Stimulated activated naive CD8-positive, alpha-beta T cell treated with anti-CD3 and anti-CD28 coated beads, Interleukin-15, amount 100 ng/mL, for 72 hours (primary cell): ENCODE results near the gene UPK1B.

Source experiments
- ATAC-seq: fragments of 150-1000 bp; cut with Tn5 transposase; 2 replicates; pipeline ENCODE4 v1.10.0; 2021; ENCODE audit warnings: mild to moderate bottlenecking, moderate library complexity
- DNase-seq, 2 donors: peaks; one replicate each; pipeline ENCODE4 v3.0.0; 2021 to 2022
- H3K27ac Mint-ChIP-seq, 2 donors: one replicate each; pipeline ENCODE4 v1.8.0; 2022; ENCODE audit warnings: mild to moderate bottlenecking in 2 of 2, mixed read lengths in 2 of 2, moderate library complexity in 2 of 2
- H3K27me3 Mint-ChIP-seq: one replicate; pipeline ENCODE4 v1.8.0; 2022; ENCODE audit warnings: mixed read lengths
- H3K4me1 Mint-ChIP-seq: one replicate; pipeline ENCODE4 v1.8.0; 2022; ENCODE audit warnings: mild to moderate bottlenecking, mixed read lengths
- H3K4me3 Mint-ChIP-seq, 2 donors: one replicate each; pipeline ENCODE4 v1.8.0; 2022; ENCODE audit warnings: mild to moderate bottlenecking in 2 of 2, mixed read lengths in 2 of 2, moderate library complexity in 1 of 2
- H3K9me3 Mint-ChIP-seq, 2 donors: one replicate each; pipeline ENCODE4 v1.8.0; 2022; ENCODE audit warnings: mixed read lengths in 2 of 2

Gene UPK1B

GRCh38 chr3:119195911-119196310, 22.5 kb downstream of the UPK1B start:
- H3K4me1 Mint-ChIP-seq = no peaks in the 10 kb centered on the region
- DNase-seq = no peak
- H3K27me3 Mint-ChIP-seq = no peaks in the 10 kb centered on the region
- no peak overlapping the region for H3K4me3 Mint-ChIP-seq
- ATAC-seq = no peak
- H3K9me3 Mint-ChIP-seq = no peaks in the 10 kb centered on the region
- H3K27ac Mint-ChIP-seq = no peak overlapping the region

GRCh38 chr3:119205209-119205608, 31.8 kb downstream of the UPK1B start:
- peaks cover 43% of the 10 kb centered on the region for H3K4me1 Mint-ChIP-seq
- H3K27ac Mint-ChIP-seq = peak overlapping the region in 1 of 2 donors; percentile 24
- ATAC-seq (no peak), DNase-seq (no peak)
- no peak overlapping the region for H3K4me3 Mint-ChIP-seq
- no peaks in the 10 kb centered on the region for H3K9me3 Mint-ChIP-seq
- H3K27me3 Mint-ChIP-seq = no peaks in the 10 kb centered on the region

GRCh38 chr3:119205685-119206084, 32.3 kb downstream of the UPK1B start:
- Mint-ChIP-seq H3K27me3 (no peaks in the 10 kb centered on the region), H3K9me3 (no peaks in the 10 kb centered on the region), H3K4me1 (peaks cover 43% of the 10 kb centered on the region), H3K4me3 (no peak overlapping the region), H3K27ac (no peak overlapping the region)
- no peak for DNase-seq
- ATAC-seq = no peak

GRCh38 chr3:119206611-119207511, 33.5 kb downstream of the UPK1B start:
- peak overlapping the region; percentile 50 to 55 for H3K27ac Mint-ChIP-seq

GRCh38 chr3:119207512-119207875, 34.1 kb downstream of the UPK1B start:
- no peak overlapping the region for H3K4me3 Mint-ChIP-seq
- ATAC-seq = peak; percentile 9
- no peak overlapping the region for H3K27ac Mint-ChIP-seq
- no peaks in the 10 kb centered on the region for H3K9me3 Mint-ChIP-seq
- H3K4me1 Mint-ChIP-seq = peaks cover 43% of the 10 kb centered on the region
- no peak for DNase-seq
- no peaks in the 10 kb centered on the region for H3K27me3 Mint-ChIP-seq

More at GRCh38 chr3:119206611-119207511, 33.5 kb downstream of the UPK1B start:
- Mint-ChIP-seq H3K4me3 (no peak overlapping the region), H3K27me3 (no peaks in the 10 kb centered on the region), H3K9me3 (no peaks in the 10 kb centered on the region), H3K4me1 (peaks cover 43% of the 10 kb centered on the region)
- DNase-seq = no peak
- ATAC-seq = peak; percentile 43

- DNase-seq (no peak), ATAC-seq (no peak)
- no peaks in the 10 kb centered on the region for H3K27me3 Mint-ChIP-seq
- no peaks in the 10 kb centered on the region for H3K9me3 Mint-ChIP-seq
- no peak overlapping the region for H3K4me3 Mint-ChIP-seq
- peaks cover 29% of the 10 kb centered on the region for H3K4me1 Mint-ChIP-seq
- H3K27ac Mint-ChIP-seq = no peak overlapping the region
These were observed 37.8 kb downstream of the UPK1B start for GRCh38 chr3:119211193-119211592.

- Mint-ChIP-seq H3K4me1 (peaks cover 23% of the 10 kb centered on the region), H3K27me3 (no peaks in the 10 kb centered on the region), H3K9me3 (no peaks in the 10 kb centered on the region), H3K27ac (no peak overlapping the region), H3K4me3 (no peak overlapping the region)
- ATAC-seq (no peak), DNase-seq (no peak)
These were observed 38.4 kb downstream of the UPK1B start for GRCh38 chr3:119211803-119212202.

- Mint-ChIP-seq H3K27me3 (no peaks in the 10 kb centered on the region), H3K4me1 (peaks cover 16% of the 10 kb centered on the region), H3K4me3 (peak overlapping the region; percentile 46 to 61), H3K27ac (peak overlapping the region; percentile 79 to 97), H3K9me3 (no peaks in the 10 kb centered on the region)
- DNase-seq = peak in 1 of 2 donors; percentile 32
- peak; percentile 91 for ATAC-seq
These were observed 45.7 kb downstream of the UPK1B start for GRCh38 chr3:119219069-119219468.

- no peaks in the 10 kb centered on the region for H3K27me3 Mint-ChIP-seq
- ATAC-seq (no peak), DNase-seq (no peak)
- peak overlapping the region in 1 of 2 donors; percentile 19 for H3K27ac Mint-ChIP-seq
- peaks cover 16% of the 10 kb centered on the region for H3K4me1 Mint-ChIP-seq
- no peaks in the 10 kb centered on the region for H3K9me3 Mint-ChIP-seq
- H3K4me3 Mint-ChIP-seq = no peak overlapping the region
These were observed 46.8 kb downstream of the UPK1B start for GRCh38 chr3:119220198-119220597.

GRCh38 chr3:119220970-119221667, 47.7 kb downstream of the UPK1B start:
- H3K9me3 Mint-ChIP-seq = no peaks in the 10 kb centered on the region
- H3K4me1 Mint-ChIP-seq = peaks cover 18% of the 10 kb centered on the region
- H3K27ac Mint-ChIP-seq = peak overlapping the region in 1 of 2 donors; percentile 89
- no peak overlapping the region for H3K4me3 Mint-ChIP-seq
- DNase-seq (no peak), ATAC-seq (no peak)
- H3K27me3 Mint-ChIP-seq = no peaks in the 10 kb centered on the region

GRCh38 chr3:119221779-119222320, 48.5 kb downstream of the UPK1B start:
- peaks cover 25% of the 10 kb centered on the region for H3K4me1 Mint-ChIP-seq

GRCh38 chr3:119222391-119222790, 49.0 kb downstream of the UPK1B start:
- H3K27ac Mint-ChIP-seq = no peak overlapping the region
- ATAC-seq (no peak), DNase-seq (no peak)
- no peak overlapping the region for H3K4me3 Mint-ChIP-seq
- no peaks in the 10 kb centered on the region for H3K9me3 Mint-ChIP-seq
- H3K27me3 Mint-ChIP-seq = no peaks in the 10 kb centered on the region
- H3K4me1 Mint-ChIP-seq = peaks cover 25% of the 10 kb centered on the region

More at GRCh38 chr3:119221779-119222320, 48.5 kb downstream of the UPK1B start:
- DNase-seq (no peak), ATAC-seq (no peak)
- Mint-ChIP-seq H3K27me3 (no peaks in the 10 kb centered on the region), H3K27ac (no peak overlapping the region), H3K9me3 (no peaks in the 10 kb centered on the region), H3K4me3 (no peak overlapping the region)

GRCh38 chr3:119223511-119223910, 50.1 kb downstream of the UPK1B start:
- H3K9me3 Mint-ChIP-seq = no peaks in the 10 kb centered on the region
- no peak for ATAC-seq
- no peak overlapping the region for H3K27ac Mint-ChIP-seq
- no peaks in the 10 kb centered on the region for H3K27me3 Mint-ChIP-seq
- no peak for DNase-seq
- H3K4me3 Mint-ChIP-seq = no peak overlapping the region
- peaks cover 24% of the 10 kb centered on the region for H3K4me1 Mint-ChIP-seq

GRCh38 chr3:119225121-119225520, 51.7 kb downstream of the UPK1B start:
- no peak overlapping the region for H3K4me3 Mint-ChIP-seq
- ATAC-seq (no peak), DNase-seq (no peak)
- no peaks in the 10 kb centered on the region for H3K9me3 Mint-ChIP-seq
- H3K27me3 Mint-ChIP-seq = no peaks in the 10 kb centered on the region
- H3K27ac Mint-ChIP-seq = no peak overlapping the region
- H3K4me1 Mint-ChIP-seq = peaks cover 13% of the 10 kb centered on the region

GRCh38 chr3:119227070-119227850, 53.9 kb downstream of the UPK1B start:
- H3K4me3 Mint-ChIP-seq = no peak overlapping the region
- peaks cover 11% of the 10 kb centered on the region for H3K4me1 Mint-ChIP-seq
- no peak for DNase-seq
- no peaks in the 10 kb centered on the region for H3K9me3 Mint-ChIP-seq
- H3K27me3 Mint-ChIP-seq = no peaks in the 10 kb centered on the region
- ATAC-seq = no peak
- no peak overlapping the region for H3K27ac Mint-ChIP-seq
